HCT116 (cell line): ENCODE data around the gene VTI1A. TPM values are rescaled to one million over a fixed set of nuclear protein-coding genes. Genes with fewer than 3 reads are reported as not detected.

Experiments used
- ATAC-seq: fragments of 200-7000 bp; cut with Tn5 transposase; 2 replicates; pipeline ENCODE4 v1.9.1; 2020; ENCODE audit warnings: mild to moderate bottlenecking, moderate library complexity
- BruUV-seq: library from RNA; stranded (reverse); fragments of 400-500 nt; replicated peaks from 2 replicates; lab custom pipeline; 2021; lab: Mats Ljungman, UMichigan
- CTCF ChIA-PET: fragments of 300-600 bp; sonication (Branson Sonifier 250); formaldehyde crosslinking; loops from one replicate; lab custom pipeline; 2021; ENCODE audit warnings: antibody characterized with exemption; lab: Charles Lee
- POLR2A ChIA-PET: fragments of 300-600, 350-600 bp; sonication (Branson Sonifier 250); formaldehyde crosslinking; loops from one replicate; lab custom pipeline; 2021; ENCODE audit warnings: antibody characterized with exemption; lab: Charles Lee
- RAD21 ChIA-PET, 2 experiments: fragments of 300-600 bp; sonication (Branson Sonifier 250); formaldehyde crosslinking; loops; one replicate each; lab custom pipeline; 2023; ENCODE audit warnings: low total read pairs in 2 of 2; ENCODE audit not compliant: uncharacterized antibody in 2 of 2, unreplicated experiment in 2 of 2, low non-redundant PET in 1 of 2; lab: Charles Lee
- DNase-seq: peaks from one replicate; pipeline ENCODE4 v3.0.0-alpha.2; 2010; ENCODE audit warnings: low read depth, low spot score
- H2AFZ ChIP-seq: fragments of 200-600 bp; shearing (Covaris generic), sonication (generic); 2 replicates; pipeline ENCODE4 v1.6.1; 2017; ENCODE audit warnings: low read depth, mixed run types, mixed read lengths, antibody characterized with exemption, low read length; ENCODE audit not compliant: poor library complexity, severe bottlenecking
- H3K27ac ChIP-seq: 2 replicates; pipeline ENCODE4 v1.5.1; 2012; ENCODE audit warnings: low read depth, low read length
- H3K27me3 ChIP-seq: fragments of 200-600 bp; sonication (generic); 2 replicates; pipeline ENCODE4 v1.6.1; 2016; ENCODE audit warnings: mixed run types, low read length, mixed read lengths; ENCODE audit not compliant: insufficient read depth
- H3K36me3 ChIP-seq, 2 experiments: fragments of 200-500 bp in 1 of 2; fragments of 200-600 bp in 1 of 2; sonication (Bioruptor generic) in 1 of 2; sonication (generic) in 1 of 2; 2 replicates each; pipeline versions ENCODE4 v1.5.1 to v1.6.1; 2014 to 2016; ENCODE audit warnings: low read length in 2 of 2, inconsistent platforms in 1 of 2, mixed read lengths in 1 of 2, mixed run types in 1 of 2; ENCODE audit not compliant: insufficient read depth in 2 of 2, control insufficient read depth in 1 of 2
- H3K4me1 ChIP-seq, 2 experiments: fragments of 200-600 bp in 1 of 2; sonication (generic) in 1 of 2; 2 replicates each; pipeline versions ENCODE4 v1.5.1 to v1.6.1; 2012 to 2017; ENCODE audit warnings: low read length in 2 of 2, inconsistent platforms in 1 of 2, mild to moderate bottlenecking in 1 of 2, mixed read lengths in 1 of 2, mixed run types in 1 of 2, moderate library complexity in 1 of 2; ENCODE audit not compliant: insufficient read depth in 2 of 2, control insufficient read depth in 1 of 2
- H3K4me2 ChIP-seq: fragments of 200-600 bp; sonication (generic); 2 replicates; pipeline ENCODE4 v1.6.1; 2017; ENCODE audit warnings: mixed run types, low read length, mixed read lengths
- H3K4me3 ChIP-seq, 2 experiments: fragments of 200-600 bp in 1 of 2; sonication (generic) in 1 of 2; replicated peaks in 1 of 2; 2 replicates each; pipeline ENCODE4 v1.5.1; 2011 to 2016; ENCODE audit warnings: low read length in 2 of 2, control low read depth in 1 of 2, low read depth in 1 of 2, mild to moderate bottlenecking in 1 of 2, mixed read lengths in 1 of 2, mixed run types in 1 of 2
- H3K79me2 ChIP-seq: fragments of 200-600 bp; sonication (generic); 2 replicates; pipeline ENCODE4 v1.6.1; 2017; ENCODE audit warnings: mild to moderate bottlenecking, mixed run types, low read length, moderate library complexity, mixed read lengths; ENCODE audit not compliant: insufficient read depth
- H3K9ac ChIP-seq: fragments of 200-600 bp; sonication (generic); 2 replicates; pipeline ENCODE4 v1.6.1; 2016; ENCODE audit warnings: low read length, mixed read lengths
- H3K9me2 ChIP-seq: fragments of 200-600 bp; sonication (generic), shearing (Covaris generic); 2 replicates; pipeline ENCODE4 v1.6.1; 2017; ENCODE audit warnings: mixed run types, mild to moderate bottlenecking, moderate library complexity; ENCODE audit not compliant: insufficient read depth
- H3K9me3 ChIP-seq, 2 experiments: fragments of 200-500 bp in 1 of 2; fragments of 200-600 bp in 1 of 2; sonication (Bioruptor generic) in 1 of 2; sonication (generic) in 1 of 2; 2 replicates each; pipeline ENCODE4 v1.6.1; 2014 to 2017; ENCODE audit warnings: low read length in 2 of 2, mixed read lengths in 2 of 2, inconsistent platforms in 1 of 2, low read depth in 1 of 2, mild to moderate bottlenecking in 1 of 2, mixed run types in 1 of 2, moderate library complexity in 1 of 2; ENCODE audit not compliant: control insufficient read depth in 1 of 2, insufficient read depth in 1 of 2
- H4K20me1 ChIP-seq: fragments of 200-600 bp; sonication (generic), shearing (Covaris generic); 2 replicates; pipeline ENCODE4 v1.6.1; 2017; ENCODE audit warnings: mixed run types, mild to moderate bottlenecking, moderate library complexity; ENCODE audit not compliant: insufficient read depth
- ATF3 ChIP-seq: IDR thresholded peaks from 2 replicates; pipeline ENCODE4 v1.6.1; 2012
- CBX3 ChIP-seq: IDR thresholded peaks from 2 replicates; pipeline ENCODE4 v1.6.1; 2012; ENCODE audit warnings: low read depth
- CEBPB ChIP-seq: IDR thresholded peaks from 2 replicates; pipeline ENCODE4 v1.6.1; 2012; ENCODE audit warnings: low read depth
- CTCF ChIP-seq, 3 experiments: fragments of 200-600 bp in 1 of 3; sonication (generic) in 1 of 3; IDR thresholded peaks in 2 of 3; conservative IDR thresholded peaks in 1 of 3; 2 replicates each; pipeline ENCODE4 v1.5.1; 2012 to 2017; ENCODE audit warnings: low read depth in 2 of 3, low read length in 2 of 3, antibody characterized with exemption in 1 of 3, borderline replicate concordance in 1 of 3, control low read depth in 1 of 3, mild to moderate bottlenecking in 1 of 3, mixed read lengths in 1 of 3, mixed run types in 1 of 3, moderate library complexity in 1 of 3; ENCODE audit not compliant: insufficient read depth in 1 of 3
- EGR1 ChIP-seq: IDR thresholded peaks from 2 replicates; pipeline ENCODE4 v1.6.1; 2012; ENCODE audit warnings: low read depth
- ELF1 ChIP-seq: IDR thresholded peaks from 2 replicates; pipeline ENCODE4 v1.6.1; 2012; ENCODE audit warnings: low read depth, borderline replicate concordance
- EZH2phosphoT487 ChIP-seq: fragments of 200-600 bp; IDR thresholded peaks from 2 replicates; pipeline ENCODE4 v1.6.1; 2018; ENCODE audit warnings: antibody characterized with exemption, borderline replicate concordance
- FOSL1 ChIP-seq: IDR thresholded peaks from 2 replicates; pipeline ENCODE4 v1.6.1; 2012; ENCODE audit warnings: low read depth
- JUND ChIP-seq: IDR thresholded peaks from 2 replicates; pipeline ENCODE4 v1.6.1; 2012
- MAX ChIP-seq: IDR thresholded peaks from 2 replicates; pipeline ENCODE4 v1.6.1; 2012
- POLR2AphosphoS5 ChIP-seq: IDR thresholded peaks from 2 replicates; pipeline ENCODE4 v1.6.1; 2011; ENCODE audit warnings: mild to moderate bottlenecking, low read depth, low read length, moderate library complexity
- RAD21 ChIP-seq: IDR thresholded peaks from 2 replicates; pipeline ENCODE4 v1.6.1; 2012; ENCODE audit warnings: low read depth, mild to moderate bottlenecking
- SIN3A ChIP-seq: IDR thresholded peaks from 2 replicates; pipeline ENCODE4 v1.6.1; 2012; ENCODE audit warnings: low read depth
- SP1 ChIP-seq: IDR thresholded peaks from 2 replicates; pipeline ENCODE4 v1.6.1; 2012; ENCODE audit warnings: low read depth
- SRF ChIP-seq: IDR thresholded peaks from 2 replicates; pipeline ENCODE4 v1.6.1; 2012; ENCODE audit warnings: low read depth
- TCF7L2 ChIP-seq: IDR thresholded peaks from 2 replicates; pipeline ENCODE4 v1.7.0; 2011; ENCODE audit warnings: borderline replicate concordance, inconsistent platforms; ENCODE audit not compliant: insufficient read depth, insufficient read length; ENCODE audit errors: extremely low read depth
- YY1 ChIP-seq: IDR thresholded peaks from 2 replicates; pipeline ENCODE4 v1.6.1; 2011; ENCODE audit warnings: low read length, low read depth, moderate library complexity, mild to moderate bottlenecking; ENCODE audit not compliant: insufficient replicate concordance; ENCODE audit errors: extremely low read depth
- ZFX ChIP-seq: fragments of 450-650 bp; IDR thresholded peaks from 2 replicates; pipeline ENCODE4 v1.6.1; 2017
- ZNF274 ChIP-seq: fragments of 200-500 bp; sonication (Bioruptor generic); IDR thresholded peaks from 2 replicates; pipeline ENCODE4 v1.6.1; 2014; ENCODE audit warnings: mild to moderate bottlenecking, low read depth, low read length, inconsistent platforms
- intact Hi-C: fragments of 100-400 bp; cut with micrococcal nuclease; formaldehyde crosslinking; loops from 2 replicates; pipeline ENCODE4 v1.10.0; 2022
- total RNA-seq: library from RNA; stranded (reverse); gene quantifications from one replicate; pipeline ENCODE4 v1.2.1, GENCODE V29; 2021; ENCODE audit not compliant: unreplicated experiment
- TF ChIP-seq, protein P1 (sequence below): IDR thresholded peaks from 2 replicates; pipeline ENCODE4 v1.6.1; 2012; ENCODE audit warnings: low read depth

VTI1A gene
- total RNA-seq, 1 experiment from 2014 or later: 80.7 TPM

DNA sequence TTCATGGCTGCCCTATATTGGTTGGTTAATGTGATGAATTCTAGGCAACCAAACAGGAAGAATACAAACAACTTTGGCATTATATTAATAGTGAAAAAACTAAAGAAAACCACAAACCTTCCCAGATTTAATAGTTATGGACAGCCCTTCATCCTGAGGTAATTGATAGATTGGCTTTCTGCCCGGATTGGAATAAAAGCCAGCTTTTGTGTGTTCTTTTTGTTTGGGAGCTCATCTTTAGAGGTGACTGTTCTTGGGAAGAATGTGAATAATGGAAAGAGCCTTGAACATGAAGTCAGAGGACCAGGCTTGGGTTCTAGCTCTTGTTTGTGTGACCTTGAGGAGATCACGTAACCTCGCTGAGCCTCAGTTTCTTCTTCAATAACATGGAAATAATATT lies 92.3 kb downstream of the VTI1A start:
- no peaks in the 10 kb centered on the region for H3K9me2 ChIP-seq
- no peaks in the 10 kb centered on the region for H3K27me3 ChIP-seq
- H3K4me1 ChIP-seq: peaks cover 61 to 65% of the 10 kb centered on the region in 2 experiments
- peak overlapping the region; percentile 22 for H3K4me2 ChIP-seq
- no peak overlapping the region for H3K4me3 ChIP-seq
- peaks cover 0 to 37% of the 10 kb centered on the region in 2 experiments; a peak in 2 of 4 replicates for H3K36me3 ChIP-seq
- DNase-seq (peak; percentile 98), ATAC-seq (peak; percentile 59)
- peak overlapping the region; percentile 44 for H3K9ac ChIP-seq
- H4K20me1 ChIP-seq: no peaks in the 10 kb centered on the region
- BruUV-seq: TSS peak; percentile 15
- ChIA-PET CTCF (interaction anchor here (0.5 kb wide), 1 partner anchor 161 kb away, joined by 3 read pairs; no protein-coding TSS in a partner anchor), RAD21 (interaction anchor here in 1 of 2 experiments (0.6 kb wide), 1 partner anchor 271 kb away, joined by 3 read pairs; no protein-coding TSS in a partner anchor), POLR2A (interaction anchor here (1.1 to 1.4 kb wide), 2 partner anchors 13 to 19 kb away, joined by 3 to 7 read pairs; no protein-coding TSS in a partner anchor)
- intact Hi-C loops: no loop called here
- no peak overlapping the region for H2AFZ ChIP-seq
- peaks cover 75% of the 10 kb centered on the region for H3K79me2 ChIP-seq
- H3K9me3 ChIP-seq: peaks cover 0 to 4% of the 10 kb centered on the region in 2 experiments; a peak in 1 of 4 replicates
- peak overlapping the region; percentile 90 for H3K27ac ChIP-seq
- TF ChIP-seq SIN3A: peak; percentile 49; the same call in 1 of the 2 replicates
- no peak for TF ChIP-seq CTCF (IDR thresholded peaks at IDR 0.05 in 2 of 3, conservative IDR thresholded peaks at IDR 0.05 in 1 of 3; ENCODE audit: borderline replicate concordance in 1 of 3, insufficient read depth in 1 of 3, low read depth in 2 of 3, low read length in 2 of 3)
- TF ChIP-seq SP1: peak; percentile 96
- TF ChIP-seq ATF3: no peak
- TF ChIP-seq JUND: peak; percentile 90
- peak; percentile 69; the same call in 1 of the 2 replicates for TF ChIP-seq POLR2AphosphoS5
- TF ChIP-seq SRF: 0 out of 2 replicates have a peak, but pooled peaks have one; percentile 37
- peak; percentile 75 for TF ChIP-seq YY1
- no peak for TF ChIP-seq EZH2phosphoT487
- 0 out of 2 replicates have a peak, but pooled peaks have one; percentile 19 for TF ChIP-seq EGR1
- TF ChIP-seq ZFX: no peak
- no peak; the same call in 1 of the 2 replicates for TF ChIP-seq ELF1
- no peak for TF ChIP-seq ZNF274
- TF ChIP-seq FOSL1: peak; percentile 76; the same call in 1 of the 2 replicates
- peak; percentile 95 for TF ChIP-seq TCF7L2
- peak; percentile 16; the same call in 1 of the 2 replicates for TF ChIP-seq MAX
- peak; percentile 64; the same call in 1 of the 2 replicates for TF ChIP-seq CEBPB
- TF ChIP-seq RAD21: peak; percentile 33; the same call in 1 of the 2 replicates
- TF ChIP-seq, protein P1, sequence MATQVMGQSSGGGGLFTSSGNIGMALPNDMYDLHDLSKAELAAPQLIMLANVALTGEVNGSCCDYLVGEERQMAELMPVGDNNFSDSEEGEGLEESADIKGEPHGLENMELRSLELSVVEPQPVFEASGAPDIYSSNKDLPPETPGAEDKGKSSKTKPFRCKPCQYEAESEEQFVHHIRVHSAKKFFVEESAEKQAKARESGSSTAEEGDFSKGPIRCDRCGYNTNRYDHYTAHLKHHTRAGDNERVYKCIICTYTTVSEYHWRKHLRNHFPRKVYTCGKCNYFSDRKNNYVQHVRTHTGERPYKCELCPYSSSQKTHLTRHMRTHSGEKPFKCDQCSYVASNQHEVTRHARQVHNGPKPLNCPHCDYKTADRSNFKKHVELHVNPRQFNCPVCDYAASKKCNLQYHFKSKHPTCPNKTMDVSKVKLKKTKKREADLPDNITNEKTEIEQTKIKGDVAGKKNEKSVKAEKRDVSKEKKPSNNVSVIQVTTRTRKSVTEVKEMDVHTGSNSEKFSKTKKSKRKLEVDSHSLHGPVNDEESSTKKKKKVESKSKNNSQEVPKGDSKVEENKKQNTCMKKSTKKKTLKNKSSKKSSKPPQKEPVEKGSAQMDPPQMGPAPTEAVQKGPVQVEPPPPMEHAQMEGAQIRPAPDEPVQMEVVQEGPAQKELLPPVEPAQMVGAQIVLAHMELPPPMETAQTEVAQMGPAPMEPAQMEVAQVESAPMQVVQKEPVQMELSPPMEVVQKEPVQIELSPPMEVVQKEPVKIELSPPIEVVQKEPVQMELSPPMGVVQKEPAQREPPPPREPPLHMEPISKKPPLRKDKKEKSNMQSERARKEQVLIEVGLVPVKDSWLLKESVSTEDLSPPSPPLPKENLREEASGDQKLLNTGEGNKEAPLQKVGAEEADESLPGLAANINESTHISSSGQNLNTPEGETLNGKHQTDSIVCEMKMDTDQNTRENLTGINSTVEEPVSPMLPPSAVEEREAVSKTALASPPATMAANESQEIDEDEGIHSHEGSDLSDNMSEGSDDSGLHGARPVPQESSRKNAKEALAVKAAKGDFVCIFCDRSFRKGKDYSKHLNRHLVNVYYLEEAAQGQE: no peak
- TF ChIP-seq CBX3: peak; percentile 80; the same call in 1 of the 2 replicates
